Activated CD8-positive, alpha-beta memory T cell treated with anti-CD3 and anti-CD28 coated beads for 36 hours (primary cell): ENCODE data around the gene MAN2B1. TPM values are rescaled to one million over a fixed set of nuclear protein-coding genes. Genes with fewer than 3 reads are reported as not detected.
"Not testable (repeated sequence)": the region's sequence is repeated elsewhere in the genome, so short reads cannot be mapped to it uniquely, and the experiment has no call there.

ENCODE experiments used
- CTCF ChIA-PET: fragments of 350-600 bp; sonication (Branson Sonifier 250); formaldehyde crosslinking; loops from one replicate; lab custom pipeline; 2021; ENCODE audit warnings: antibody characterized with exemption; lab: Charles Lee
- POLR2A ChIA-PET: fragments of 350-600 bp; sonication (Branson Sonifier 250); formaldehyde crosslinking; loops from one replicate; lab custom pipeline; 2021; ENCODE audit warnings: antibody characterized with exemption; lab: Charles Lee
- total RNA-seq, 2 experiments: library from RNA; stranded (reverse); gene quantifications; one replicate each; pipeline ENCODE4 v1.2.3, GENCODE V29; 2021

Gene MAN2B1
- total RNA-seq: 10 to 100 TPM; 96.6 to 98.2 TPM

DNA sequence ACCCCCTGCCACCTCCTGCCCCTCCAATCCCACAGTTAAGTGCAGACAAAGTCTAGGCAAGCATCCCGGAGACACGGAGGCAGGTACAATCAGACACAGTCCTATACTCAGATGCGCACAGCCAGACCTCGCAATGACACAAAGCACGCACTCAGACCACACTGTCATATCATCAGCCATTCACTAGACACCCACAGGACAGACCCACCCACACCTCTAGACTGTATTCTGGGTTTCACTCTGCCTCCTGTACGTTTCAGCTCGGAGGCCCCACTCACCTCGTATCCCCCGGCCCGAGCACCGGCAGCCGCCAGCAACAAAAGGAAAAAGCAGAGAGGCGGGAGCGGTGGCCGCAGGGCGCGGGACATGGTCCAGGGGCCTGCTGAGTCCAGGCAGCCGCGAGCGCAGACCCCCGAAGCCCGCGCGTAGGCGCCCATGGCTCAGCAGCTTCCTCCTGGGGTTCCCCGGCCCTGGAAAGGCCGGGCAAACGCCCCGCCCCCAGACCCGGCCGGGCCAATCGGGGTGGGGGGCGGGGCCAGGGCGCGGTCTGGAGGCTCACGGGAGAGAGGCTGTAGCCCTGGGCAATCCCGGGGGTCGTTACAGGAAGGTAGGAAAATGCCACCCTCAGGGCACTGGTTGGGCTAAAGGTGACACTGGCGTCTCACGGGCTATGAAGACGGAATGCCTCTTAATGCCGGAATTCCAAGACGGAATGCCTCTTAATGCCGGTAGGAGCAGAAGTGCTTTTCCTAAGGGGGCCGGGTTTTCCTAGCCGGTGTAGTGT is at the start of gene MAN2B1, which contains the start of gene WDR83:
Gene MAN2B1, minus strand, starts transcription at position 478 of the 784 bp plus-strand sequence. Its CDS starts 41 bp downstream, at position 437.
Gene WDR83, plus strand, starts transcription at position 543 of the 784 bp plus-strand sequence. CDS start 2,984 bp downstream, outside the sequence.
- ChIA-PET POLR2A (interaction anchor here (0.6 to 1.1 kb wide), 2 partner anchors 57 to 223 kb away, joined by 3 to 4 read pairs; partner anchors contain the start of gene TNPO2), CTCF (interaction anchor here (0.5 to 2.4 kb wide), 6 partner anchors 10 to 339 kb away, joined by 3 to 11 read pairs (median 4); partner anchors contain the start of gene DHPS)

DNA sequence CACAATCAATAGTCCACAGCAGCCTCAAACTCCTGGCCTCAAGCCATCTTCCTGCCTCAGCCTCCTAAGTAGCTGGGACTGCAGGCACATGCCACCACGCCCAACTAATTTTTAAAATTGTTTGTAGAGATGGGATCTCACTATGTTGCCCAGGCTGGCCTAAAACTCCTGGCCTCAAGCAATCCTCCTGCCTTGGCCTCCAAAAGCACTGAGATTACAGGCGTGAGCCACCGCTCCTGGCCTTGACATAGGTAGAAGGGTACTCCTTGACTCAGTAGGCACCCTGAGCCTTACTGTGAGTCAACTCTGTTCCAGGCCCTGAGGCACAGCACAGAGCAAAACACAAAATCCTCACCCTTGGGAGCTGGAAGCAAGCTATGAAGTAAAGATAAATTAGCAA is 49.4 kb upstream of the MAN2B1 start:
- ChIA-PET POLR2A (interaction anchor here (0.6 to 1.5 kb wide), 2 partner anchors 18 to 537 kb away, joined by 5 read pairs; no protein-coding TSS in a partner anchor), CTCF (interaction anchor here (1.0 to 1.8 kb wide), 3 partner anchors 25 to 44 kb away, joined by 3 to 5 read pairs (median 4); no protein-coding TSS in a partner anchor)

DNA sequence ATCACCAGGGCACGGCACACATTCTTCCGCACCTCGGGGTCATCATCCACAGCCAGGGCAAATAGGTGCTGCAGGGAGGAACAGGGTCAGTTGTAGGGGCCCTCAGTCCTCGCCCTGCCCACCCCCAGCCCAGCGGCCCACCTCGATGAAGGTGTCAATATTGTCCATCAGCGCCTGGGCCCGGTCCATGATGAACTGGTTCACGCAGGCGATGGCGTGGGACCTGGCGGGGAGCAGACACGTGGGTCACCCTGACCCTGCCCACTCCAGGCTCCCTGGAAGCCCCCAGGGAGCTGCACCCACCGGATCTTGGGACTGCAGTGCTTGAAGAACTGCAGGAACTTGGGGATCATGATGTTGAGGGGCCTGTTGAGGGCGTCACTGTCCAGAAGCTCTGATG is 48.6 kb upstream of the MAN2B1 start:
- CTCF ChIA-PET: interaction anchor here (1.0 kb wide), 2 partner anchors 42 to 45 kb away, joined by 3 to 4 read pairs; no protein-coding TSS in a partner anchor
- POLR2A ChIA-PET: interaction anchor here (0.6 to 1.5 kb wide), 2 partner anchors 19 to 536 kb away, joined by 5 read pairs; no protein-coding TSS in a partner anchor

DNA sequence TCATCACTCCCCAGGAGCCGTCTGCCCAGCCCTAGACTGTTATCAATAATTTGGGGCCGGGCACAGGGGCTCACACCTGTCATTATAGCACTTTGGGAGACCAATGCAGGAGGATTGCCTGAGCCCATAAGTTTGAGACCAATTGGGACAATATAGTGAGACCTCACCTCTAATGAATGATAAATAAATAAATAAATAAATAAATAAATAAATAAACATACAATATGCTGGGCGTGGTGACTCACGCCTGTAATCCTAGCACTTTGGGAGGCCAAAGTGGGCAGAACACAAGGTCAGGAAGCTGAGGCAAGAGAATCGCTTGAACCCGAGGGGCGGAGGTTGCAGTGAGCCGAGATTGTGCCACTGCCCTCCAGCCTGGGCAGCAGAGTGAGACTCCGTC is 46.8 kb upstream of the MAN2B1 start:
- POLR2A ChIA-PET: interaction anchor here (1.3 kb wide), 1 partner anchor 8 kb away, joined by 4 read pairs; no protein-coding TSS in a partner anchor
- CTCF ChIA-PET: interaction anchor here (0.6 kb wide), 1 partner anchor 59 kb away, joined by 3 read pairs; no protein-coding TSS in a partner anchor

DNA sequence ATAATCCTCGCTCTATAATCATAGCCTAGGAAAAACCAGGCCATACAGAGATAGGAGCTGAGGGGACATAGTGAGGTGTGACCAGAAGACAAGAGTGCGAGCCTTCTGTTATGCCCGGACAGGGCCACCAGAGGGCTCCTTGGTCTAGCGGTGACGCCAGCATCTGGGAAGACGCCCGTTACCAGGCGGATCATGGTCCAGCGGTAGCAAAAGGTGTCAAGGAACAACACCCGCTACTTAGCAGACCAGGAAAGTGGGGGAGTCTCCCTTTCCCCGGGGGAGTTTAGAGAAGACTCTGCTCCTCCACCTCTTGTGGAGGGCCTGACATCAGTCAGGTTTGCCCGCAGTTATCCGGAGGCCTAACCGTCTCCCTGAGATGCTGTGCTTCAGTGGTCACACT is 45.5 kb upstream of the MAN2B1 start:
- CTCF ChIA-PET: interaction anchor here (0.7 to 0.9 kb wide), 3 partner anchors 30 to 85 kb away, joined by 3 to 4 read pairs (median 3); no protein-coding TSS in a partner anchor
- POLR2A ChIA-PET: not testable (repeated sequence)

DNA sequence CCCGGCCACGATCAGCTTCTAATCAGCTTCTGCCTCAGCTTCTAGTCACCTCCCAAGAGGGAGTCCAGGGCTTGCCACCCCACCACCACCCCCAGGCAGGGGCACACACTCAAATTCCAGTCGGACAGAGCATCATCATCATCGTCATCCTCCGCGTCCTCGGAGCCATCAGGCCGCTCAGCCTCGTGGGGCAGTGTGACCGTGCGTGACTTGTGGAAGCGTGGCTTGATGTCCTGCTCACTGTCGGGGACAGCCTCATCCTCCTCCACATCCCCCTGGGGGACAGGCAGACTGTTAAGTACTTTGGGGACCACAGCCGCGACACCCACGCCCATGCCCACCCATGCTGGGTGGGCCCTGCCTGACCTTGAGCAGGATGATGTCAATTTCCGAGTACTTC is 44.6 kb upstream of the MAN2B1 start:
- CTCF ChIA-PET: interaction anchor here (0.6 to 0.7 kb wide), 2 partner anchors 11 to 92 kb away, joined by 3 read pairs; no protein-coding TSS in a partner anchor
- POLR2A ChIA-PET: interaction anchor here (1.9 kb wide), 1 partner anchor 14 kb away, joined by 5 read pairs; the partner anchor contains the start of gene FBXW9

DNA sequence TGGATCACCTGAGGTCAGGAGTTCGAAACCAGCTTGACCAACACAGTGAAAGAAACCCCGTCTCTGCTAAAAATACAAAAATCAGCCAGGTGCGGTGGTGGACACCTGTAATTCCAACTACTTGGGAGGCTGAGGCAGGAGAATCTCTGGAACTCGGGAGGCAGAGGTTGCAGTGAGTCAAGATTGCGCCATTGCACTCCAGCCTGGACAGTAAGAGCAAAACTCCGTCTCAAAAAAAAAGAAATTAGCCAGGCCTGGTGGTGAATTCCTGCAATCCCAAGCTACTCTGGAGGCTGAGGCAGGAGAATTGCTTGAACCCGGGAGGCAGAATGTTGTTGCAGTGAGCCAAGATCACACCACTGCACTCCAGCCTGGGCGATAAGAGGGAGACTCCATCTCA is 42.1 kb upstream of the MAN2B1 start:
- CTCF ChIA-PET: interaction anchor here (1.1 to 1.6 kb wide), 2 partner anchors 11 to 52 kb away, joined by 3 to 4 read pairs; no protein-coding TSS in a partner anchor
- POLR2A ChIA-PET: interaction anchor here (0.6 kb wide), 1 partner anchor 84 kb away, joined by 3 read pairs; no protein-coding TSS in a partner anchor

DNA sequence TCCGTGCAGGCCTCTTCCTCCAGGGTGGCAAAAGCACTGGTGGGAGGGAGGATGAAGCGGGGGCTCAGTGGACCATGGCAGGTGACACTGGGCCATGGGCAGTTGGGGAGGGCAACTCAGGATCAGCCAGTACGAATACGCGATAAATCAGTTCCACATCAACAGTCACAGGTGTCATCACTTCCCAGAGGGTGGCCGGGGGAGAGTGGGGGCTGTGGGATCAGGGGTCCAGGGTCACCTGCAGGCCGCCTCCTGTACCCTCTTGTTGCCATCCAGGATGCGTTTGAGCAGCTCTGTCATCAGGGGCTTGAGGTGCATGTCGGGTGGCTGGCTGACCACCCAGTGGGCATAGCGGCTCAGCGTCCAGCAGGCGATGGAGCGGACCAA is 39.8 kb upstream of the MAN2B1 start:
- ChIA-PET CTCF (interaction anchor here (0.7 to 2.0 kb wide), 3 partner anchors 12 to 142 kb away, joined by 3 to 6 read pairs (median 4); no protein-coding TSS in a partner anchor), POLR2A (no interaction called here)

DNA sequence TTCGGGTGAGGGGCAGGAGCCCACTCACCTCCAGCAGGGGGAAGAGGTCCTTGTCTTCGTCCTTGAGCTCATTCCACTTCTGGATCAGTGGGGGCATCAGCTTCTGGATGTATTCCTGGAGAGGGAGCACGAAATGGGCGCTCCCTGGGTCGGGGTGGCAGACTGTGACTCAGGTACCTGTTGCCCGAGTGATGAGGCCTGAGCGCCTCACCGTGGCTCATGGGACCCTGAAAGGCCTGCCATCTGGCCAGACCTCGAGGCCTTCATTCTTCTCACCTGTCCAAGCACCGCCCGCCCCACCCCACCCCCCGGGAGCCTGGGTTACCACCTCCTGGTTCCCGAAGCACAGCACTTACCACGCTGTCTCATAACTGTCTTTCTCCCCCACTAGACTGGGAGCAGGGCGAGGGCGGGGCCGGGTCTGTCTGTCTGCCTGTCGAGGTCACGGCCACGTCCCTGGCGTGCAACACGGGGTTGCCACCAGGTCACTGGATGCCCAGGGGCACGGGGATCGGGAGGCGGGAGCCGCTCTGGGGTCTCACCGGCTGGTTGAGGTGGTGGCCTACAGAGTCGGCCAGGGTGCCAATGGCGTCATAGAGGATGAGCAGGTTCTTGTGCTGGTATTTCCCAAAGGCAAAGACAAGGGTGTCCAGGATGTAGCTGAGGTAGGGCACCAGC is 39.3 kb upstream of the MAN2B1 start:
- CTCF ChIA-PET: interaction anchor here (0.7 to 2.0 kb wide), 3 partner anchors 12 to 142 kb away, joined by 3 to 6 read pairs (median 4); no protein-coding TSS in a partner anchor
- POLR2A ChIA-PET: no interaction called here

DNA sequence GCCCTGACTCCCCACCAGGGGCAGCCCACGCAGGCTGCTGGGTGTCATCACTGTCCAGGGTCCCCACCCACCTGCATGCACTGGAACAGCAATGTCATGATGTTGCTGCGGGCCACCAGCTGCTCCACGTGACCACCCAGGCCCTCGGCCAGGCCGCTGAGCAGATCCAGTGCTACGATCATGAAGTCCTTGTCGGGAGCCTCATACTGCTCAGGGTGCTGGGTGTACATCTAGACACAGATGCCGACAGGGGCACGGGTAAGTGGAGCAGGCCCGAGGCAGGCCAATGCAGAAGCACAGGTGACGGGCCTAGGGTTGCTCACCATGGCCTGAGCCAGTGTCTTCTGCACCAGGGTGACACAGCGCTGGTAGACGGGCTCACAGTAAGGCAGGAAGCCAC is 38.6 kb upstream of the MAN2B1 start:
- CTCF ChIA-PET: no interaction called here
- POLR2A ChIA-PET: no interaction called here

DNA sequence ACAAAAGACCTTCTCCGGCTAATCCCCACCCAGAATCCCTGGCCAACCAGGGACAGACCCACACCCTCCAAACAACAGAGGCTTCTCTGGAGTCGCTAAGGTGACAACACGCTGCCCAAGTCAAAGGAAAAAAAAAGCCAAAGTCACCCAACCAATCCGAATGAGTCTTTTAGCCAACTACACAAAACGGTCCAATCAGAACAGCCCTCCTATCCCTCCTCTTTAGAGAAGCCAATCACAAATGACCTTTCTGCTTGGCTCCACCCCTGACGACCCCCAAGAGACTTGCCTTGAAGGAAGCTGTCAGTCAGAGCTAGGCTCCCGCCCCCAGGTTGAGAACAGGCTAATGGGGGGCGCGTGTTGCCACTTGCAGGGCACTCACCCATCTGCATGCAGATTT is 36.5 kb upstream of the MAN2B1 start:
- POLR2A ChIA-PET: no interaction called here
- CTCF ChIA-PET: no interaction called here

DNA sequence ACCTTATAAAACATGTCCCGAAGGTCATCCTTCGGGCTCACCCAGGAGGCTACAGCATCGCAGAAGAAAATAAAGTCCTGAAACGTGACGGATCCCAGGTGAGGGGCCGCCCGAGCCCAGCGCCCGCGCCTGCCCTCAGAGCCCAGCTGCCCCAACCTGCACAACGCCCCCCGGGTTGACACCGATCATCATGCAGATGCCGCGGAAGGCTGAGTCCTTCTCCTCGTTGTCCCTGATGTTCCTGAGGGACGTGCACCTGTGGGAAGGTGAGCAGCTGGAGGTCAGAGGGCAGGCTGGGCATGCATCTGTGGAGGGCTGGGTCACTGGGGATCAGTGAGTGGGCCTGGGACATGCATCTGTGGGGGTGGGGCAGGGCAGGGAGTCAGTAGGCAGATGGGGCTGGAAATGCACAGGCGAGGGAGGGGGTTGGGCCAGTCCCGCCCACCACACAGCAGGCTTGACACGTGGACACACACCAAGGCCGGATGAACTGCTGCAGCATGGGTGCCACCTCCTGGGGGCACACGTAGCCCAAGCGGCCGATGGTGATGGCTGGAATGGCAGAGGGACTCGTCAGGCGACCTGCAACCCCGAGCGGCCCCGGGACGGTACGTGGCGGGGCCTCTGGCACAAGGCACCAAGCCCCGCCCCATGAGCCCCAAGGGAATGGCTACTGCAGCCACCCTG is 35.2 kb upstream of the MAN2B1 start:
- CTCF ChIA-PET: no interaction called here
- POLR2A ChIA-PET: no interaction called here

DNA sequence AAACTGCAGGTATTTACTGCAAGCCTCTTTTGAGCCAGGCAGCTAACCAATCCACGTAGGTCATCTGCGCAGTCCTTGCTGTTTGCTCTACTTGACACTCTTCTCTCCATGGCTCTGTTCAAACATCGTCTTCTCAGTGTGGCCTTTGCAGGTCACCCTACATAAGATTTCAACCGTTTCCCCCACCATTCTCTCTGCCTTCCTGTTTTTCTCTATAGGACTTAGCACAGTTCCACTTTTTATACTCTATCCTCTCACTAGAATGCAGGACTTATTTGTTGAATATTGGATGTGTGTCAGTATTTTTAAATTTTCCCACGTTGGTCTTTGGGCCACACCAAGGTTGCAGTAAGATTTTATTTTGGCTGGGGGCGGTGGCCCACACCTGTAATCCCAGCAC is 31.6 kb upstream of the MAN2B1 start:
- ChIA-PET CTCF (no interaction called here), POLR2A (no interaction called here)

DNA sequence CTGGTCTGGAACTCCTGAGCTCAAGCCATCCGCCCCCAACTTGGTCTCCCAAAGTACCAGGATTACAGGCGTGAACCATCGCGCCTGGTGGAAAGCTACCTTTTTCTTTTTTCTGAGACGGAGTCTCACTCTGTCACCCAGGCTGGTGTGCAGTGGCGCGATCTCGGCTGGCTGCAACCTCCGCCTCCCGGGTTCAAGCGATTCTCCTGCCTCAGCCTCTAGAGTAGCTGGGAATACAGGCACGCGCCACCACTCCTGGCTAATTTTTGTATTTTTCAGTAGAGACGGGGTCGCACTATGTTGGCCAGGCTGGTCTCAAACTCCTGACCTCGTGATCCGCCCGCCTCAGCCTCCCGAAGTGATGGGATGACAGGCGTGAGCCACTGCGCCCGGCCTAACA is 30.9 kb upstream of the MAN2B1 start:
- CTCF ChIA-PET: interaction anchor here (0.7 to 1.6 kb wide), 5 partner anchors 11 to 60 kb away, joined by 3 to 8 read pairs (median 4); no protein-coding TSS in a partner anchor
- POLR2A ChIA-PET: interaction anchor here (1.7 kb wide), 1 partner anchor 13 kb away, joined by 5 read pairs; no protein-coding TSS in a partner anchor

DNA sequence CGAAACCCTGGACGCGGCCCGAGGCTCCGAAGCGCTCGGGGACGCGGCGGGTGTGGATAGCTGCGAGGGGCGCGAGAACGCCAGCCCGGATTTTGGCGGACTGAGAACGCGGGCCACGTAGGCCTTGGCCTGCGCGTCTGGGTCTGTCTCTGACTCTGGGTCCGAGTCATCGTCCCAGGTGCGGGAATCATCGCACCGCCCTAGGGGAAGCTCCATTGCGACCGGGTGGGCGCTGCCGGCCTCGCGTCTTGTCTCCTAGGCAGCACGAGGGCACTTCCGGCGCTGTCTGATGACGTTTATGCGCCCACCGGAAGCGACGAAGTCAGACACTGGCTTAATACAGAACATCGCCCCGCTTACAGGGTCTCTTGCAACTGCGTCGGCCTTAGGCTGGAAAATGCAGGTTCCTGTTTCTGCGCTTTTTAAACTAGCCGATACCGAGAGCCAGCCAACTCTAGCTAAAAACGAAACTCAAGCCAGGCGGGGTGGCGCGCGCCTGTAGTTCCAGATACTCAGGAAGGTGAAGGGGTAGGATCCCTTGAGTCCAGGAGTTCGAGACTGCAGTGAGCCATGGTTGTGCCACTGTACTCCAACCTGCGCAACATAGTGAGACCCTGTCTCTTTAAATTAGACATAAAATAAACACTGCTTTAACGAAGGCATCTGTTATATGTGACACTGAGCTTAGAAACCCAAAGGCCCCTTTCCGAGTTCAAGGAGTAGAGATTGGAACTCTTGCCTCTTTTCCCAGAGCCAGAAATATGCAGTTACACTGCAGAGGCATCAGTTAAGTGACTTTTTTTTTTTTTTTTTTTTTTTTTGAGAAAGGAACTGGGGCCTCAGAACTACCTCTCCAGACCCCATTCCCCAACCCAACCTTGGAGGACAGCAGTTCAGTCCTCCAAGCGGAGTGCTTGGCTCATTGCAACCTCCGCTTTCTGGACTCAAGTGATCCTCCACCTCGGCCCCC is 30.1 kb upstream of the MAN2B1 start, which contains the start of gene FBXW9:
Gene FBXW9, minus strand, starts transcription at position 266 of the 970 bp plus-strand sequence. Its CDS starts 50 bp downstream, at position 216.
- ChIA-PET CTCF (interaction anchor here (0.5 to 1.6 kb wide), 12 partner anchors 12 to 166 kb away, joined by 3 to 8 read pairs (median 4); a partner anchor contains a TSS), POLR2A (interaction anchor here (0.6 to 1.7 kb wide), 7 partner anchors 10 to 817 kb away, joined by 3 to 21 read pairs (median 7); no protein-coding TSS in a partner anchor)

DNA sequence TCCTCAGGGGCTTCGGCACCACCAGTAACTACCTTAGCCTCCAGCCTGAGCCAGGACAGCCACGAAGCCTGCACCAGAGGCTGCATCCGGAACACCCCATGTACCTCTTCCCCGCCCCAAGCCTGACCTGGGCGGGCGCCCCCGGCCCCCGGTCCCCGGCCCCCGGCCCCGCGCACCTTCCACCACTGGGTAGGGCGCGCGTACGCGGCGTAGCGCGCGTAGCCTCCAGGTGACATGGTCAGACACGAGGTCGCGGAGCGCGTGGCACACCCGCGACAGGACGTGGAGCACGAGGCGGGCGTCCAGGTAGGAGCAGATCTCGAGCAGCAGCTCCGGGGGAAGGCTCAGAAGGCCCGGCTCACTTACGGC is 29.4 kb upstream of the MAN2B1 start:
- CTCF ChIA-PET: interaction anchor here (1.0 to 1.6 kb wide), 4 partner anchors 24 to 152 kb away, joined by 4 to 8 read pairs (median 4); a partner anchor contains a TSS

More for the DNA sequence above, 29.4 kb upstream of the MAN2B1 start:
- POLR2A ChIA-PET: interaction anchor here (1.0 to 1.7 kb wide), 3 partner anchors 11 to 364 kb away, joined by 5 to 21 read pairs (median 5); no protein-coding TSS in a partner anchor
